ENCODE data around the gene MAST1. TPM values are rescaled to one million over a fixed set of nuclear protein-coding genes. Genes with fewer than 3 reads are reported as not detected.

MAST1 gene
- total RNA-seq, 1 donor from 2014 or later = 3.5 TPM

DNA sequence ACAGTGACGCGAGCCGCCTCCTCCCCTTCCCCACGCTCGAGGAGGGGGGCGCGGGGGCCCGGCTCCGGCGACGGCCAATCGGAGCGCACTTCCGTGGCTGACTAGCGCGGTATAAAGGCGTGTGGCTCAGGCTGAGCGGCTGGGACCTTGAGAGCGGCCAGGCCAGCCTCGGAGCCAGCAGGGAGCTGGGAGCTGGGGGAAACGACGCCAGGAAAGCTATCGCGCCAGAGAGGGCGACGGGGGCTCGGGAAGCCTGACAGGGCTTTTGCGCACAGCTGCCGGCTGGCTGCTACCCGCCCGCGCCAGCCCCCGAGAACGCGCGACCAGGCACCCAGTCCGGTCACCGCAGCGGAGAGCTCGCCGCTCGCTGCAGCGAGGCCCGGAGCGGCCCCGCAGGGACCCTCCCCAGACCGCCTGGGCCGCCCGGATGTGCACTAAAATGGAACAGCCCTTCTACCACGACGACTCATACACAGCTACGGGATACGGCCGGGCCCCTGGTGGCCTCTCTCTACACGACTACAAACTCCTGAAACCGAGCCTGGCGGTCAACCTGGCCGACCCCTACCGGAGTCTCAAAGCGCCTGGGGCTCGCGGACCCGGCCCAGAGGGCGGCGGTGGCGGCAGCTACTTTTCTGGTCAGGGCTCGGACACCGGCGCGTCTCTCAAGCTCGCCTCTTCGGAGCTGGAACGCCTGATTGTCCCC is 46.8 kb upstream of the MAST1 start, which contains the start of gene JUNB:
Gene JUNB (plus strand): TSS at position 142 of the 706 bp plus-strand sequence. CDS start 286 bp downstream, at position 428.
- H3K27ac Mint-ChIP-seq = peak within 1 kb of the TSS; percentile 98
- peaks cover 2% of the 10 kb centered on the region for H3K36me3 Mint-ChIP-seq
- H3K27me3 Mint-ChIP-seq = no peaks in the 10 kb centered on the region
- H3K4me1 Mint-ChIP-seq (ENCODE audit: unreplicated experiment) = peaks cover 37% of the 10 kb centered on the region
- H3K4me3 Mint-ChIP-seq = peak within 1 kb of the TSS; percentile 94
- H3K9me3 Mint-ChIP-seq = no peaks in the 10 kb centered on the region
- DNase-seq (ENCODE audit: extremely low spot score, unreplicated experiment) = peak; percentile 93
- TF ChIP-seq, protein P1, sequence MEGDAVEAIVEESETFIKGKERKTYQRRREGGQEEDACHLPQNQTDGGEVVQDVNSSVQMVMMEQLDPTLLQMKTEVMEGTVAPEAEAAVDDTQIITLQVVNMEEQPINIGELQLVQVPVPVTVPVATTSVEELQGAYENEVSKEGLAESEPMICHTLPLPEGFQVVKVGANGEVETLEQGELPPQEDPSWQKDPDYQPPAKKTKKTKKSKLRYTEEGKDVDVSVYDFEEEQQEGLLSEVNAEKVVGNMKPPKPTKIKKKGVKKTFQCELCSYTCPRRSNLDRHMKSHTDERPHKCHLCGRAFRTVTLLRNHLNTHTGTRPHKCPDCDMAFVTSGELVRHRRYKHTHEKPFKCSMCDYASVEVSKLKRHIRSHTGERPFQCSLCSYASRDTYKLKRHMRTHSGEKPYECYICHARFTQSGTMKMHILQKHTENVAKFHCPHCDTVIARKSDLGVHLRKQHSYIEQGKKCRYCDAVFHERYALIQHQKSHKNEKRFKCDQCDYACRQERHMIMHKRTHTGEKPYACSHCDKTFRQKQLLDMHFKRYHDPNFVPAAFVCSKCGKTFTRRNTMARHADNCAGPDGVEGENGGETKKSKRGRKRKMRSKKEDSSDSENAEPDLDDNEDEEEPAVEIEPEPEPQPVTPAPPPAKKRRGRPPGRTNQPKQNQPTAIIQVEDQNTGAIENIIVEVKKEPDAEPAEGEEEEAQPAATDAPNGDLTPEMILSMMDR (conservative IDR thresholded peaks at IDR 0.05) = peak; percentile 47

DNA sequence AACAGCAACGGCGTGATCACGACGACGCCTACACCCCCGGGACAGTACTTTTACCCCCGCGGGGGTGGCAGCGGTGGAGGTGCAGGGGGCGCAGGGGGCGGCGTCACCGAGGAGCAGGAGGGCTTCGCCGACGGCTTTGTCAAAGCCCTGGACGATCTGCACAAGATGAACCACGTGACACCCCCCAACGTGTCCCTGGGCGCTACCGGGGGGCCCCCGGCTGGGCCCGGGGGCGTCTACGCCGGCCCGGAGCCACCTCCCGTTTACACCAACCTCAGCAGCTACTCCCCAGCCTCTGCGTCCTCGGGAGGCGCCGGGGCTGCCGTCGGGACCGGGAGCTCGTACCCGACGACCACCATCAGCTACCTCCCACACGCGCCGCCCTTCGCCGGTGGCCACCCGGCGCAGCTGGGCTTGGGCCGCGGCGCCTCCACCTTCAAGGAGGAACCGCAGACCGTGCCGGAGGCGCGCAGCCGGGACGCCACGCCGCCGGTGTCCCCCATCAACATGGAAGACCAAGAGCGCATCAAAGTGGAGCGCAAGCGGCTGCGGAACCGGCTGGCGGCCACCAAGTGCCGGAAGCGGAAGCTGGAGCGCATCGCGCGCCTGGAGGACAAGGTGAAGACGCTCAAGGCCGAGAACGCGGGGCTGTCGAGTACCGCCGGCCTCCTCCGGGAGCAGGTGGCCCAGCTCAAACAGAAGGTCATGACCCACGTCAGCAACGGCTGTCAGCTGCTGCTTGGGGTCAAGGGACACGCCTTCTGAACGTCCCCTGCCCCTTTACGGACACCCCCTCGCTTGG is 46.1 kb upstream of the MAST1 start:
- Mint-ChIP-seq H3K27me3 (no peaks in the 10 kb centered on the region), H3K4me3 (peak overlapping the region; percentile 94), H3K4me1 (ENCODE audit: unreplicated experiment) (peaks cover 39% of the 10 kb centered on the region), H3K9me3 (no peaks in the 10 kb centered on the region), H3K36me3 (peaks cover 5% of the 10 kb centered on the region), H3K27ac (peak overlapping the region; percentile 98)
- TF ChIP-seq, protein P1 (conservative IDR thresholded peaks at IDR 0.05) = peak; percentile 10
- no peak for DNase-seq (ENCODE audit: extremely low spot score, unreplicated experiment)

DNA sequence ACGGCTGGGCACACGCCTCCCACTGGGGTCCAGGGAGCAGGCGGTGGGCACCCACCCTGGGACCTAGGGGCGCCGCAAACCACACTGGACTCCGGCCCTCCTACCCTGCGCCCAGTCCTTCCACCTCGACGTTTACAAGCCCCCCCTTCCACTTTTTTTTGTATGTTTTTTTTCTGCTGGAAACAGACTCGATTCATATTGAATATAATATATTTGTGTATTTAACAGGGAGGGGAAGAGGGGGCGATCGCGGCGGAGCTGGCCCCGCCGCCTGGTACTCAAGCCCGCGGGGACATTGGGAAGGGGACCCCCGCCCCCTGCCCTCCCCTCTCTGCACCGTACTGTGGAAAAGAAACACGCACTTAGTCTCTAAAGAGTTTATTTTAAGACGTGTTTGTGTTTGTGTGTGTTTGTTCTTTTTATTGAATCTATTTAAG is 45.4 kb upstream of the MAST1 start:
- Mint-ChIP-seq H3K4me3 (peak overlapping the region; percentile 94), H3K36me3 (peaks cover 5% of the 10 kb centered on the region), H3K4me1 (ENCODE audit: unreplicated experiment) (peaks cover 39% of the 10 kb centered on the region), H3K9me3 (no peaks in the 10 kb centered on the region), H3K27ac (peak overlapping the region; percentile 97), H3K27me3 (no peaks in the 10 kb centered on the region)
- DNase-seq (ENCODE audit: extremely low spot score, unreplicated experiment) = no peak
- TF ChIP-seq, protein P1 (conservative IDR thresholded peaks at IDR 0.05) = no peak

DNA sequence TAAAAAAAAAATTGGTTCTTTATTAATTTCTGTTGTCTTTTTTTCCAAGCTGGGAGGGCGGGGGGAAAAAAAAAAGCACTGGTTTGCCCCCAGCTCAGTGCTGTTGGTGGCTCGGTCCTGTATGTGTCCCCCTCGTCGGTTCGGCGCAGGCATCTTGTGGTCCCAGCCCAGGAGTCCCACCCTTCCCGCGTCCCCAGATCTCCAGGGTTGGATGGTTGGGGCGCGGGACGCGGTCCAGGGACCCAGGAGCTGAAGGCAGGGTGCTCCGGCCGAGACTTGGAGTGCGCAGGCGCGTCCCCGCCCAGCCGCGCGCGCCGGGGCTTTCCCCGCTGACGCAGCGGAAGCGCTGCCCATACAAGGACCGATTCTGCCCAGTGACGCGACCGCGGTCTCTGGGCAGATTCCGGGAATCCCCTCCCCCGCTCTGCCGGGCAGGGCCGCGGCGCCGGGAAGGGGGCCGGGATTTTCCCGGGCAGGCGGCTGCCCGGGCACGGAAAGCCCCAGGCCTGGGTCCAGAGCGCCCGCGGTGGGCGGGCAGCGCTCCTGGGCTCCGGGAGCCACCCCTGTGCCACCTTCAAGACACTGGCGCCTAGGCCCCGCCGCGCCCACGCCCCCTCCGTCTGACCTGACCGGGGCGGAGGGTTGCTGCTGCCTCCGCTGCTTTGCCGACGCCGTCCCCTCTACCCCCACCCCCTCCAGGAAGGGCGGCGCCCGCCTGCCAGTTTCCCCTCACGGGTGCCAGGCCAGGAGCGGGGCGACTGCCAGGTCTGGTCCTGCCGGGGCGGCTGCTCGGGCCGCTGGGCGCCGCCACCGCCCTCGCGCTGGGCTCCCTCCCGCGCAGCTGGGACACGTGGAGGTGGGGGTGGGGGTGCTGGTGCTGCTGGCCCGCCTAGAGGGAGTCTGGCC is 44.8 kb upstream of the MAST1 start:
- H3K36me3 Mint-ChIP-seq = peaks cover 5% of the 10 kb centered on the region

More for the DNA sequence above, 44.8 kb upstream of the MAST1 start:
- TF ChIP-seq, protein P1 (conservative IDR thresholded peaks at IDR 0.05) = no peak
- Mint-ChIP-seq H3K9me3 (no peaks in the 10 kb centered on the region), H3K27me3 (no peaks in the 10 kb centered on the region), H3K4me3 (peak overlapping the region; percentile 94), H3K27ac (peak overlapping the region; percentile 97), H3K4me1 (ENCODE audit: unreplicated experiment) (peaks cover 32% of the 10 kb centered on the region)
- peak; percentile 94 for DNase-seq (ENCODE audit: extremely low spot score, unreplicated experiment)

Measured in type B pancreatic cell (in vitro differentiated cells).